Activated CD8-positive, alpha-beta T cell treated with anti-CD3 and anti-CD28 coated beads, Interleukin-2, amount 10 ng/mL, durations not matched to agents 7 days and 5 days (primary cell): ENCODE data around the gene FHAD1. TPM values are rescaled to one million over a fixed set of nuclear protein-coding genes. Genes with fewer than 3 reads are reported as not detected.

Experiments
- ATAC-seq: fragments of 150-1000 bp; cut with Tn5 transposase; one replicate; pipeline ENCODE4 v1.10.0; 2021; ENCODE audit warnings: moderate library complexity
- CTCF ChIA-PET: fragments of 350-600 bp; sonication (Branson Sonifier 250); formaldehyde crosslinking; loops from one replicate; lab custom pipeline; 2021; ENCODE audit warnings: antibody characterized with exemption; lab: Charles Lee
- POLR2A ChIA-PET: fragments of 350-600 bp; sonication (Branson Sonifier 250); formaldehyde crosslinking; loops from one replicate; lab custom pipeline; 2021; ENCODE audit warnings: antibody characterized with exemption; lab: Charles Lee
- DNase-seq: peaks from one replicate; pipeline ENCODE4 v3.0.0-alpha.2; 2020
- H3K27ac Mint-ChIP-seq: one replicate; pipeline ENCODE4 v1.8.0; 2021; ENCODE audit warnings: mild to moderate bottlenecking, mixed read lengths
- H3K27me3 Mint-ChIP-seq: one replicate; pipeline ENCODE4 v1.8.0; 2021; ENCODE audit warnings: low read depth, mixed read lengths
- H3K36me3 Mint-ChIP-seq: one replicate; pipeline ENCODE4 v1.8.0; 2021; ENCODE audit warnings: low read depth, mixed read lengths
- H3K4me1 Mint-ChIP-seq: one replicate; pipeline ENCODE4 v1.8.0; 2021; ENCODE audit warnings: low read depth, mixed read lengths
- H3K4me3 Mint-ChIP-seq: one replicate; pipeline ENCODE4 v1.8.0; 2021; ENCODE audit warnings: mild to moderate bottlenecking, mixed read lengths
- H3K9me3 Mint-ChIP-seq: one replicate; pipeline ENCODE4 v1.8.0; 2022; ENCODE audit warnings: mixed read lengths; ENCODE audit not compliant: insufficient read depth
- total RNA-seq, 2 experiments: library from RNA; stranded (reverse); gene quantifications; one replicate each; pipeline ENCODE4 v1.2.3, GENCODE V29; 2021

The FHAD1 gene
- total RNA-seq, 2 experiments from 2014 or later = 0.21 to 0.55 TPM

DNA sequence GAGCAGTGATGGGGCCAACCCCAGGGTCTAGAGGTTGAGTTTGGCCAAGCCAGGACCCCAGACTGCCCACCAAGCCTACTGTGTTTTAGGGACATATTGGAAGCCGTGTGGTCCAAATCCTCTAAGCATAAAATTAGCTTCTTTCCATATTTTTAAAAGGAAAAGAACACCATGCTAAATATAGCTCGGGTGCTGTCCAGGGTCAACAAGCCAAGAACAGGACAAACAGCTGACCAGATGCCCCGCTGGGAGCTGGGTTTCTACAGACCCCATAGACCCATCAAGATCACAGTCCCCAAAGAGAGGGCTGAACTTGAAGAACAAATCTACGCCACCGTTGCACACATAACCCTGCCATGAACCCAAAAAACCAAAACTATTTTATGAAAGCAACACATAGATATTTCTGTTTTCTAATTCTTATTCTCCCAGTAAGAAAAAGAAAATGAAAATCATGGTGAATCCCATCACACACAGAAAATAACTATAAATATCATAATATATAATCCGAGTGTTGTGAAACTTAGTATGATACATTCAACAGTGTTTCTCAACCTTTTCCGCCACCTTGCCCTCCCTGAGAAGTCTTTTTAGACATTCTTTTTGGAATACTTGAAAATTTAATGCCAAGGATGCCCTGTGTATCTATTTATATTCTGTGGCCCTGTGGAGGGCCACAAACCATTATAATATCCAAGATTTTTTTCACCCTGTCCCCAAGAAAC, 36.2 kb upstream of the FHAD1 start:
- peaks cover 29% of the 10 kb centered on the region for H3K27me3 Mint-ChIP-seq

DNA sequence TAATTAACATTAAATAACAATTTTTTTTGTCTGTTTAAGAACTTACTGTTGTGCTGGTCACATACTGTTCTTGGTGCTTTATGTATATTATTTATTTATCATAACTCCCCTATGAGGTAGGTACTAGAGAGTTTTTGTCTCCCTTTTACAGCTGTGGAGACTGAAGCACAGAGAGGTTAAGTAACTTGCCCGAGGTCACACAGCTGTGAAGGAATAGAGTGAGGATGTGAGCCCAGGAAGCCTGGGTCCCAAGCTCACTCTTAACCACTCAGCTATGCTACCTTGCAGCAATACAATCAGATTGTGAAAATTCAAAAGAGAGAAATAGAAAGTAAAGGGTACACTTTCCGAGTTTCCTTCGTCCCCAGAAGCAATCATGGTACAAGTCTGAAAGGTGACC, 35.6 kb upstream of the FHAD1 start:
- no peak overlapping the region for H3K27ac Mint-ChIP-seq
- no peaks in the 10 kb centered on the region for H3K36me3 Mint-ChIP-seq
- ChIA-PET CTCF (interaction anchor here (1.3 to 1.5 kb wide), 2 partner anchors 9 to 83 kb away, joined by 3 read pairs; no protein-coding TSS in a partner anchor), POLR2A (no interaction called here)
- no peaks in the 10 kb centered on the region for H3K4me1 Mint-ChIP-seq
- H3K9me3 Mint-ChIP-seq = no peaks in the 10 kb centered on the region
- no peak for DNase-seq
- peaks cover 29% of the 10 kb centered on the region for H3K27me3 Mint-ChIP-seq
- no peak for ATAC-seq
- H3K4me3 Mint-ChIP-seq = no peak overlapping the region

More for the DNA sequence above, 36.2 kb upstream of the FHAD1 start:
- Mint-ChIP-seq H3K4me1 (no peaks in the 10 kb centered on the region), H3K4me3 (no peak overlapping the region), H3K36me3 (no peaks in the 10 kb centered on the region), H3K27ac (no peak overlapping the region), H3K9me3 (no peaks in the 10 kb centered on the region)
- no peak for DNase-seq
- ATAC-seq = no peak
- POLR2A ChIA-PET = no interaction called here
- CTCF ChIA-PET = interaction anchor here (1.3 to 1.5 kb wide), 2 partner anchors 10 to 83 kb away, joined by 3 read pairs; no protein-coding TSS in a partner anchor

DNA sequence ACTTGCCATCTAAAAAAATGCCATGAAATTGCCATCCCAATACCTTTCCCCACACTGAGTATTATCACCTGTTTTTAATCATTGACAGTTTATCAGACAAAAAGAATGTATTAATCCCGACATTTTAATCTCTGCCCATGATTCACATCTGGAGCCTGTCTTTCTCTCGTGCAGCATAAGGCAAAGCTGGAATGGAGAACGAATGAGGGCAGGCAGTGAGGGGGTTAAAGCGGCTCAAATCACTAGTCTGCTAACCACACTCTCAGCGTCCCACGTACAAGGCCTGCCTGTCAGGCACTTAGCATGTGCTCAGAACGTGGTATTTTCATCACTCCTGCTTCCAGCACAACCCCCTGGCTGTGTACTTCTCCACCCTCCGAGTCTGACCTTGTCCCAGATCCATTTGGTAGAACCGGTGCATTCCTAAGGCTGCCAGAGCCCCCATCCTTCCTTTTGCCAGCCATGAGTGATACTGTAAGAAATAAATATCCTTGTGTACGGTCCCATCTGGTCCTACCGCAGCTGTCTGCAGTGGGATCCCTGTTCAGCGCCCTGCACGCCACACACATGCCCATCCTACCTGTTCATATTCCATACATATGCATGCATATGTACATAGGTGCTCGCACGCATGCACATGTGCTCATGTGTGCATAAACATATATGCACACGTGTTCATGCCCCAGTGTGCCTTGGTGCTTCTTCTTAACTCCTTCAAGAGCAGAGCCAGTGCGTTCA, 34.6 kb upstream of the FHAD1 start:
- H3K27me3 Mint-ChIP-seq = peaks cover 32% of the 10 kb centered on the region
- H3K9me3 Mint-ChIP-seq = no peaks in the 10 kb centered on the region
- ATAC-seq (no peak), DNase-seq (no peak)
- ChIA-PET CTCF (no interaction called here), POLR2A (no interaction called here)
- no peaks in the 10 kb centered on the region for H3K4me1 Mint-ChIP-seq
- no peak overlapping the region for H3K4me3 Mint-ChIP-seq
- H3K27ac Mint-ChIP-seq = no peak overlapping the region
- no peaks in the 10 kb centered on the region for H3K36me3 Mint-ChIP-seq

DNA sequence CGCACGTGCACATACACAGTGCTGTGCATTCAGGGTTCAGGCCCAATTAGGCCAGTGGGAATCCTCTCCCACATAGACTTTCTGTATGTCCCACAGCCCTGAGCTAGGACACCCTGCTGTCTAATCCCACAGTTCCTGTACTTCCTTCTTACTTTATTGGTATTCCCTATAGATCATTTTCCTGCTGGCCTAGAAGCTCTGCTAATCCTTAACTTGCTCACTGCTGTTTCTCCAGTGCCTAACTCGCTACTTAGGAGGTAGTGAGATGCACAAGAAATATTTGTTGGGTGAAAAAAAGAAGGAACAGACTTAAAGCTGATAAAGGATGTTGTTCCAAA, 34.1 kb upstream of the FHAD1 start:
- ChIA-PET POLR2A (no interaction called here), CTCF (no interaction called here)
- Mint-ChIP-seq H3K4me1 (peaks cover 3% of the 10 kb centered on the region), H3K4me3 (no peak overlapping the region), H3K27ac (no peak overlapping the region), H3K36me3 (no peaks in the 10 kb centered on the region), H3K27me3 (peaks cover 33% of the 10 kb centered on the region), H3K9me3 (no peaks in the 10 kb centered on the region)
- DNase-seq (no peak), ATAC-seq (no peak)

DNA sequence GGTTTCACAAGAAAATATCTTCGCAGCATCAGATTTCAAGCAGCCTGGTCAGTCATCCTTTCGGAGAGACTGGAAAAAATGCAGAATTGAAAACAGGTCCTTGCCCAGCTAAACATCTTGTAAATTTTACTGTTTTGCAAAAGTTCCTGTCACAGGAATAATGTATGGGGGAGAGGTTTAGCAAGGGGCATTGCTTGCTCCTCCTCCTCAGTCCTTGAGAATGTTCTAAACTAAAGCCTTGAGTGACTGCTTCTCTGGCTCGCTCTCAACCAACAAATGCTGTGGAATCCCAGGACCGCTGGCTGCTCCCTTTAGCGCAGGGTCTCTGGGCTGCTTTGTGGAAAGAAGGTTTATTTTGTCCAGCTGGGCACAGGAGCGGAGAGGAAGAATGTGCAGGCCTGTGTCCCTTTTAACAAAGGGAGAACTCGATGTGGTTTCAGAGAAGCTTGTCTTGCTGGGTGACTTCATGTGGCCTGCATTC, 33.6 kb upstream of the FHAD1 start:
- no peak for ATAC-seq
- Mint-ChIP-seq H3K27ac (no peak overlapping the region), H3K36me3 (no peaks in the 10 kb centered on the region), H3K27me3 (peaks cover 34% of the 10 kb centered on the region), H3K4me1 (peaks cover 7% of the 10 kb centered on the region), H3K4me3 (no peak overlapping the region), H3K9me3 (no peaks in the 10 kb centered on the region)
- DNase-seq = no peak
- POLR2A ChIA-PET = no interaction called here
- CTCF ChIA-PET = no interaction called here

DNA sequence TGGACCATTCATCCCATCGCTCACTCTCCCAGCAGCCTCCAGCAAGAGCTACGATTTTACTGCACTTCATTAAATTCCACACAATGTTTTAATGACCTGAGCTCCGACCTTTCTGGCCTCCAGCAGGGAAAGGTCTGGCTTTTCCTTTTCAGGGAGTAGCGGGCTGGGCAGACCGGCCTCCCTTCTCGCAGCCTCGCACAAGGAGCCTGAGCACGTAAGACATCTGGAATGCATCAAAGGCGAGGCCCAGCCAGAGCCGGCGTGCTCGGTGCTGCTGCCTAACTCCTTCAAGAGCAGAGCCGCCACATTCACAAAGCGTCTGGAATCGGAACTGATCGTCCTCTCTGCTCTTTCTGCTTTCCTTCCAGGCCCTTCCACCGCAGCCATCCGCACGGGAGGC, 32.5 kb upstream of the FHAD1 start:
- no peaks in the 10 kb centered on the region for H3K36me3 Mint-ChIP-seq
- no peak overlapping the region for H3K4me3 Mint-ChIP-seq
- ChIA-PET POLR2A (interaction anchor here (0.7 kb wide), 1 partner anchor 309 kb away, joined by 3 read pairs; no protein-coding TSS in a partner anchor), CTCF (no interaction called here)
- H3K27ac Mint-ChIP-seq = no peak overlapping the region
- H3K4me1 Mint-ChIP-seq = peaks cover 13% of the 10 kb centered on the region
- ATAC-seq = no peak
- H3K9me3 Mint-ChIP-seq = peaks cover 8% of the 10 kb centered on the region
- no peak for DNase-seq
- H3K27me3 Mint-ChIP-seq = peaks cover 33% of the 10 kb centered on the region

DNA sequence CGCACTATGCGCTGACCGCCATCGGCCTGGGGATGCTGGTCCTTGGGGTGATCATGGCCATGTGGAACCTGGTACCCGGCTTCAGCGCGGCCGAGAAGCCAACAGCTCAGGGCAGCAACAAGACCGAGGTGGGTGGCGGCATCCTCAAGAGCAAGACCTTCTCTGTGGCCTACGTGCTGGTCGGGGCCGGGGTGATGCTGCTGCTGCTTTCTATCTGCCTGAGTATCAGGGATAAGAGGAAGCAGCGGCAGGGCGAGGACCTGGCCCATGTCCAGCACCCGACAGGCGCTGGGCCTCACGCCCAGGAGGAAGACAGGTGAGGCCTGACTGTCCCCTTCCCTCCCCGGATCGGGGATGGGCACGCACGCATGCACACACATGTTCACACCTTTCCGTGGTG, 31.9 kb upstream of the FHAD1 start:
- Mint-ChIP-seq H3K4me1 (peaks cover 13% of the 10 kb centered on the region), H3K27ac (no peak overlapping the region), H3K4me3 (no peak overlapping the region), H3K36me3 (no peaks in the 10 kb centered on the region), H3K27me3 (peaks cover 30% of the 10 kb centered on the region), H3K9me3 (peaks cover 8% of the 10 kb centered on the region)
- ChIA-PET POLR2A (no interaction called here), CTCF (interaction anchor here (1.0 kb wide), 1 partner anchor 108 kb away, joined by 3 read pairs; no protein-coding TSS in a partner anchor)
- ATAC-seq (no peak), DNase-seq (no peak)

DNA sequence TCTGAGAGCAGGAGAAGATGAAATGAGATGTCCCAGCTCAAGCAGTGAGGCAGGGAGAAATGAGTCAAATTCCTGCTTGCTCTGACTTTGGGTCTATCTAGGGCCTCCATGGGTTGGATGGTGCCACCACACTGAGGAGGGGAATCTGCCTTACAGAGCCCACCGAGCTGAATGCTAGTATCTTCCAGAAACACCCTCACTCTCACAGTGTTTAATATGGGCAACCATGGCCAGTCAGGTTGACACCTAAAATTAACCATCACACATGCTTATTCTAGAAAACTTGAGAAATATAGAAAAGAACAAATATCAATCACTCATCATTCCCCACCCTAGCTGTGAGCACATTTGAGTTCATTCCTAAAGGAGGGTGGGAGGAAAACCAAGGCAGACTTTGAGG, 29.4 kb upstream of the FHAD1 start:
- no peaks in the 10 kb centered on the region for H3K36me3 Mint-ChIP-seq
- no peak overlapping the region for H3K4me3 Mint-ChIP-seq
- ATAC-seq (no peak), DNase-seq (no peak)
- no peak overlapping the region for H3K27ac Mint-ChIP-seq
- CTCF ChIA-PET = interaction anchor here (2.2 kb wide), 1 partner anchor 89 kb away, joined by 5 read pairs; no protein-coding TSS in a partner anchor
- H3K4me1 Mint-ChIP-seq = peaks cover 13% of the 10 kb centered on the region
- peaks cover 17% of the 10 kb centered on the region for H3K27me3 Mint-ChIP-seq
- POLR2A ChIA-PET = no interaction called here
- H3K9me3 Mint-ChIP-seq = peaks cover 8% of the 10 kb centered on the region

DNA sequence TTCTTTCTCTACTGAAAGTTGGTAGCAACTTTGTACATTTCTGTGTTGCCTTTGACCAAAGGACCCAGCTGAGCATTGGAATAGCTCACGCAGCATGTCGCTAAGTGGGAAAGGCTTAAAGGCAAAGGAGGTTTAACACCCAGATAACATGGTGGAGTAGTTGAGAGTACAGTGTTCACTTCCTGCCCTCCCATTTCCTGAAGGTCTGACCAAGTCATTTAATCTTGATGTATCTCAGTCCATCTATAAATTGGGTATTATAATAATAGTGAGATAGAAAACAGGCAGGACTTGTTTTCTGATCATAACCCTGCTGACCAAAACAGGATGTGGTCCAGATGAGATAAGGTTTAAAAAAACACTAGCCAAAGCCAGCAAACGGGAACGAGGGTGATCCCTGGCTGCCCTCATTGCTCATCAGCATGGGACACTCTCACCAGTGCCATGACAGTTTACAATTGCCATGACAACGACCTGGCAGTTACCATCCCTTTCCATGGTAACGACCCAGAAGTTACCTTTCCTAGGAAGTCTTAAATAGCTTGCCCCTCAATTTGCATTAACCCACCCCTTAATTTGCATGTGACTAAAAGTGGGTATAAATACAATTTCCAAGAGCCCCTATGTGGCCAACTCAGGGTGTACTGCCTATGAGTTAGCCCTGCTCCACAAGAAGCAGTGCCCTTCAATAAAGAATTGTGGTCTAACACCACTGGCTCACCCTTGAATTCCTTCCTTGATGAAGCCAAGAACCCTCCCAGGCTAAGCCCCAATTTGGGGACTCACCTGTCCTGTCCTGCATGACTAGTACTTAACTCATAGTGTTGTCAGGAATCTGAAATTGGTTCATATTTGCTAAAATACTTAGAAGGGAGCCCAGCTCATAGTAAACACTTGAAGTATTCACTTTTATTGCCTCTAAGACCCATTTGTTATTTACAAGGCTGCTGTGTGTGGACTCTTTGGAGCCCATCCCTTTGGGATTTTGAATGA, 28.4 kb upstream of the FHAD1 start:
- DNase-seq (no peak), ATAC-seq (no peak)
- Mint-ChIP-seq H3K4me1 (peaks cover 13% of the 10 kb centered on the region), H3K27ac (no peak overlapping the region), H3K36me3 (no peaks in the 10 kb centered on the region), H3K9me3 (peaks cover 8% of the 10 kb centered on the region), H3K4me3 (no peak overlapping the region), H3K27me3 (peaks cover 15% of the 10 kb centered on the region)
- POLR2A ChIA-PET = interaction anchor here (0.6 to 0.7 kb wide), 2 partner anchors 36 to 1724 kb away, joined by 3 read pairs; no protein-coding TSS in a partner anchor
- CTCF ChIA-PET = interaction anchor here (0.9 to 2.2 kb wide), 3 partner anchors 53 to 90 kb away, joined by 3 to 5 read pairs (median 3); no protein-coding TSS in a partner anchor

DNA sequence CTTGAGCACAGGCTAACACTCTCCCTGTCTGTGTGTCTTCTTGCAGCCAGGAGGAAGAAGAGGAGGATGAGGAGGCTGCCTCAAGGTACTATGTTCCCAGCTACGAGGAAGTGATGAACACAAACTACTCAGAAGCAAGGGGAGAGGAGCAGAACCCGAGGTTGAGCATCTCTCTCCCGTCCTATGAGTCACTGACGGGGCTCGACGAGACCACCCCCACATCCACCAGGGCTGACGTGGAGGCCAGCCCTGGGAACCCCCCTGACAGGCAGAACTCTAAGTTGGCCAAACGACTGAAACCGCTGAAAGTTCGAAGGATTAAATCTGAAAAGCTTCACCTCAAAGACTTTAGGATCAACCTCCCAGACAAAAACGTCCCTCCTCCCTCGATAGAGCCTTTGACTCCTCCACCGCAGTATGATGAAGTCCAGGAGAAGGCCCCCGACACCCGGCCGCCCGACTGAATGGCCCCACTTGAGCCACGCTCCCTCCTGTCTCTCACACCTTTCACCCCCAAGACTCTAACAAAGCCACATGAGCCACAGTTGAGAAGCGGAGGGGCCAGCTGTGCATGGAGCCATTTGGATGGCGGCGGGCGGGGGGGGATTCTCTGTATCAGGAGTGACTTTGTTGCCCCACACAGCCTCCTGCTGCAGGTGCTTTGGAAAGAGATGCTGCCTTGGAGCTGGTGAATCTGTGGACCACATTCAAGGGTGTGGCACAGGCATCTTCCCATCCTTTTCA, 27.6 kb upstream of the FHAD1 start:
- H3K9me3 Mint-ChIP-seq = peaks cover 8% of the 10 kb centered on the region
- POLR2A ChIA-PET = interaction anchor here (0.6 to 0.7 kb wide), 2 partner anchors 35 to 1725 kb away, joined by 3 read pairs; no protein-coding TSS in a partner anchor
- peaks cover 18% of the 10 kb centered on the region for H3K27me3 Mint-ChIP-seq
- H3K27ac Mint-ChIP-seq = no peak overlapping the region
- peaks cover 13% of the 10 kb centered on the region for H3K4me1 Mint-ChIP-seq
- H3K4me3 Mint-ChIP-seq = no peak overlapping the region
- CTCF ChIA-PET = interaction anchor here (1.0 kb wide), 1 partner anchor 91 kb away, joined by 3 read pairs; no protein-coding TSS in a partner anchor
- no peaks in the 10 kb centered on the region for H3K36me3 Mint-ChIP-seq
- ATAC-seq (no peak), DNase-seq (no peak)
